GM18861 (cell line): ENCODE results near the gene MMP24OS.
"Not testable (repeated sequence)": the region's sequence is repeated elsewhere in the genome, so short reads cannot be mapped to it uniquely, and the experiment has no call there.

Experiments used
- ATAC-seq: cut with Tn5 transposase; IDR thresholded peaks from one replicate; pipeline ENCODE4 v1.9.1; 2021; ENCODE audit not compliant: unreplicated experiment

Gene MMP24OS

DNA sequence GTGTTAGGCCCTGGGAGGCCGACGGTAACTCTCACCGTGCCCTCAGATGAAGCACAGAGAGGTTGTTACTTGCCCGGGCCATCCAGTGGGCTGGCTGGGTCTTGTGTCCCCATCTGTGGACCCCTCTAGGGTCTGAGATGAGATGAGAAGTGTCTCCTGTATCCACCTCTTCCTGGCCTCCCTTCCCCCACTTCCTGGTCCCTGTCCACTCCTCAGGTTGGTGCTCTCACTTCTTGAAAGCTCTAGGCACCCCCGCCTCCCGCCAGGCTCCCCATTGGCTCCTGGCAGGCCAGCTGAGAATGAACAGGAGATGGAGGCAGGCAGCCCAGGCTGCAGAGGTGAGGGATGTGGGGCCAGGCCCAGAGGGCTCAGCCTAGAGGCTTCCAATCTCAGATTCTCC is 1.5 kb downstream of the MMP24OS start:
- no peak for ATAC-seq

DNA sequence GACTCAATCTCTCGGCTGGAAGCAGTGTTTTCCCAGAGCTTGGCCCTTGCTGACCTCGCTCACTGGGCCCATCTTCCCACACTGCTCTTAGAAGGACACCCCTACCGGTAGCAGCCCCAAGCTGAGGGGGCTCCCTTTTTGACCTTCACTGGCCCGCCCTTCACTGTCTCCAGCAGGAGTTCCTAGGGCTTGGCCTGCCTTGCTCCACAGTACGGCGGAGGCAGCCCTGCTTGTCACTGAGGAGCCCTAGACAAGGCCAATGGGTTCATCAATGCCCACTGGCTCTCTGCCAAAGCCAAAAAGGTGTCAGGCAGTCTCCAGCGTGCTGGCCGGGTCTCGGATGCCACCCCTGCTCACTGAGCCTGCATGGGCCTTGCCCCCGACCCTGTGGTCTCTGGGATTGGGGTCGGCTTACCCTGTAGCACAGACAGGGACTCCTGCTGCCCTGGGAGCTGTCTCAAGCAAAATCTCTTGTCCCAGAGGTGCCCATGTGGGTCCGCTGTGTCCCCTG is 2.1 kb downstream of the MMP24OS start:
- ATAC-seq = no peak

DNA sequence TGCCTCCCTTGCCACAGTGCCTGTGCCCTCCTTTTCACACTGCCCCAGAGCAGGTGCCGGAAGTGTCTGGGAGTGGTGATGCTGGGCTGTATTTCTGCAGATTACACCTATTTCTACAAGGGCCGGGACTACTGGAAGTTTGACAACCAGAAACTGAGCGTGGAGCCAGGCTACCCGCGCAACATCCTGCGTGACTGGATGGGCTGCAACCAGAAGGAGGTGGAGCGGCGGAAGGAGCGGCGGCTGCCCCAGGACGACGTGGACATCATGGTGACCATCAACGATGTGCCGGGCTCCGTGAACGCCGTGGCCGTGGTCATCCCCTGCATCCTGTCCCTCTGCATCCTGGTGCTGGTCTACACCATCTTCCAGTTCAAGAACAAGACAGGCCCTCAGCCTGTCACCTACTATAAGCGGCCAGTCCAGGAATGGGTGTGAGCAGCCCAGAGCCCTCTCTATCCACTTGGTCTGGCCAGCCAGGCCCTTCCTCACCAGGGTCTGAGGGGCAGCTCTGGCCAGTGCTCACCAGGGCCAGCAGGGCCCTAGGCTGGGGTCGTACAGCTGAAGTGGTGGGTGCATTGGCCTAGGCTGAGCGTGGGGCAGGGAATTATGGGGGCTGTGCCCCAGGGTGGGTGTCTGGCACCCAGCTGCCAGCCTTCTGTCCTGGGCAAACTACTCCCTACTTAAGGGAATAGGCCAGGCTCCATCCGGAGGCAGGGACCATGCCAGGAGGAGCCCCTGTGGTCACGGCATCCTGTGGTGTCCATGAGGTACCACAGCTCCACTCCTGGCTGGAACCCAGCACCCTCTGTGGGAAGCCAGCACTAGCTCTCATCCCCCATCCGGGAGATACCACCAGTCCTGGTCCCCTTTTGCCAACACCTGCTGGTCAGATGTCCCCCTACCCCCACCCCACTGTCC is 3.5 kb downstream of the MMP24OS start:
- ATAC-seq = no peak

DNA sequence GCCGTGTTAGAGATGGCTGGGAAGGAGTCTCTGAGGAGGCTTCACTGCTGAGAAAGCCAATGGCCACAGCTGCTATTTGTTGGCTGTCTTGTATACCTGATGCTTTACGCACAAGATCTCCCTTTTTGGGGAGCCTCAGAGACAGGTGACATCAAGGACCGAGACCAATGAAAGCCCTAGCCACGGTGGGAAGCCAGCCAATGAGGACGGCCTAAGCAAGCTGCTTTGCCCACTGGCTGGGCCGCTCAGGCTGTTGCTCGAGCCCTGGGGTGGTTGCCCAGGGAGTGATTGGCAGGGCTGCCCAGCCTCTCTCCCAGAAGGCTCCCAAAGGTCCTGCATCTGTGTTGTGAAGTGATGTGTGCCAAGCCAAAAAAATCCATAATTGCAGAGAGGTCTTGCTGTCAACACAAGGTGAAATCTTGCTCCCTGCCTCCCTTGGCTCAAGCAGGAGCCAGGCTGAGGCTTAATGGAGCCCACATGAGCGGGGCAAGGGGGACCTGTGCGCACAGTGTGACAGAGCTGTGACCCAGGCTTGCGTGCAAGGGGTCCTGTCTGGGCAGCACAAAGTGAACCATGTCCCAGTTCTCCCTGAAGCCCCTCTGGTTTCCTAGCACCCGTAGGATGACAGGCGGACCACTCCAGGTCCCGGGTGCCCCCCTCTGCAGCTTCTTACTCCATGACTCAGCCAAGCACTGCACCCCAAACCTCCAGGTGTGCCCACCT is 4.3 kb downstream of the MMP24OS start:
- no peak for ATAC-seq

DNA sequence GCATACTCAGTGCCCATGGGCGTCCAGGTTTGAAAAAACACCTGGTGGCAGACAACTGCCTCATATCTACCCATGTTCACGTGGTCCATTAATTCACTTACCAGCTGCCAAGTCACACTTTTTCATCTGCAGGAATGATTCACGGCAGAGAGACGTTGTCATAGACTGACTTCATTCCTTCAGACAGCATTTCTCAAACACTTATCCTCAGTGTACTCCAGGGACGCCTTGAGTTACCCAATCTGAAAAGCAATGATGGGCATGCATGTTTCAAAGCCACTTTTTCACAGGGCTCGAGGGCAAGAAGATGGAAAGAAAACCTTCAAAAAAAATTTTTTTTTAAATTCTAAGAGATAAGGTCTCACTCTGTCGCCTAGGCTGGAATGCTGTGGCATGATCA is 6.0 kb downstream of the MMP24OS start:
- no peak for ATAC-seq

DNA sequence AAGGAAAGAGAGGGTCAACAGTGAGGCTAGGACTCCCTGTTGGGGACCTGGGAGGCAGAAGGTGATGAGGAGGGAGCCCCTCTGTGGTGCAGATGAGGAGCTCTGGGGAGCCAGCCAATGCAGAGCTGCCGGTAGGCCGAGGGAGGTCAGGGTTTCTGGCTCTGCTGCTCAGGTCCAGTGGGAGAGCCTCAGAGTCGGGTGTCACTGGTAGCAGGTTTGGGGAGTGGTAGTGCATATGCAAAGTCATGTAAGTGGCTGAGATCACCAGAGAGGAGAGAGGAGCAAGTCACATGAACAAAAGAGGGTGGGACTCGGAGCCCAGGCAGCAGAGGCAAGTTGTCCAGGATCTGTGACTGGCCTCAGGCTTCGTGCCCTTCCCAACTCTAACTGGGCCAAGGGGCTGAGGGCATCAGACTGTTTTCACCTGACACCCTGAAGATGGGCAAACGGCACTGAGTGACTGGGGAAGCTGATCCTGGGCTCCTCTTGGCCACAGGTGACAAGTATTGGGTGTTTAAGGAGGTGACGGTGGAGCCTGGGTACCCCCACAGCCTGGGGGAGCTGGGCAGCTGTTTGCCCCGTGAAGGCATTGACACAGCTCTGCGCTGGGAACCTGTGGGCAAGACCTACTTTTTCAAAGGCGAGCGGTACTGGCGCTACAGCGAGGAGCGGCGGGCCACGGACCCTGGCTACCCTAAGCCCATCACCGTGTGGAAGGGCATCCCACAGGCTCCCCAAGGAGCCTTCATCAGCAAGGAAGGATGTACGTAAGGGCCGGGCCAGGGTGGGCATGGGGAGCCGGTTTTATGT is 6.6 kb downstream of the MMP24OS start:
- no peak for ATAC-seq

DNA sequence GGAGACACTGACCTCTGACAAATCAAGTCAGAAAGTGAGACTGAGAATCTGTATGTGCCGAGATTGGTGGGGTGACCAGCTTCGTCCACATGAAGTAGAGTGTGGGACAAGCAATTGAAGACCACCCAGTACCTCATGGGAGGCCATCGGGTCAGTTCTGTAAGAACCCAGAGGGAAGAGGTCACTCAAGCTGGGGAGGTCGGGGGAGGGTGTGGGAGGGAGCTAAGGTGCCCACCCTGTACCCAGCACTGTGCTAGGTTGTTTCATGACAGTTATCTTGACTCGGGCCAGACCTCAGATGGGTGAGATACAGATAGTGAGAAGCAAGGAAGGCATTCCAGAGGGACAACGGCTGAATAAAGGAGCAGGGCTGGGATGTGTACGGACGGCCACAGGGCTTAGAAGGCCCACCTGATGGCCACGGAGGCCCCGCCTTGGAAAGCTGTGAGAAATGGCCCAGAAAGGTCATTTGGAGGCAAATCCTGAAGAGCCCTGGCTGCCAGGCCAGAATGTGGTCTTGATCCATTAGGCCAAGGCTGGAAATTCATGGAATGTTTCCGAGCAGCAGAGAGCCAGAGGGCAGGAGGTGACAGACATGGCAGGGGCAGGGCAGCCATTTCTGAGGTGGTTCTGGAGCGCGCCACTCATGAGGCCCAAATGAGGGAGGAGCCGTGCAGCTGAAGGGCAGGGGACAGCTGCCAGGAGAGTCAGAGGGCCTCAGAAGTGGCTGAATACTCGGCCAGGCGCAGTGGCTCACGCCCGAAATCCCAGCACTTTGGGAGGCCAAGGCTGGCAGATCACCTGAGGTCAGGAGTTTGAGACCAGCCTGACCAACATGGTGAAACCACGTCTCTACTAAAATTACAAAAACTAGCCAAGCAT is 7.7 kb downstream of the MMP24OS start:
- ATAC-seq = no peak

DNA sequence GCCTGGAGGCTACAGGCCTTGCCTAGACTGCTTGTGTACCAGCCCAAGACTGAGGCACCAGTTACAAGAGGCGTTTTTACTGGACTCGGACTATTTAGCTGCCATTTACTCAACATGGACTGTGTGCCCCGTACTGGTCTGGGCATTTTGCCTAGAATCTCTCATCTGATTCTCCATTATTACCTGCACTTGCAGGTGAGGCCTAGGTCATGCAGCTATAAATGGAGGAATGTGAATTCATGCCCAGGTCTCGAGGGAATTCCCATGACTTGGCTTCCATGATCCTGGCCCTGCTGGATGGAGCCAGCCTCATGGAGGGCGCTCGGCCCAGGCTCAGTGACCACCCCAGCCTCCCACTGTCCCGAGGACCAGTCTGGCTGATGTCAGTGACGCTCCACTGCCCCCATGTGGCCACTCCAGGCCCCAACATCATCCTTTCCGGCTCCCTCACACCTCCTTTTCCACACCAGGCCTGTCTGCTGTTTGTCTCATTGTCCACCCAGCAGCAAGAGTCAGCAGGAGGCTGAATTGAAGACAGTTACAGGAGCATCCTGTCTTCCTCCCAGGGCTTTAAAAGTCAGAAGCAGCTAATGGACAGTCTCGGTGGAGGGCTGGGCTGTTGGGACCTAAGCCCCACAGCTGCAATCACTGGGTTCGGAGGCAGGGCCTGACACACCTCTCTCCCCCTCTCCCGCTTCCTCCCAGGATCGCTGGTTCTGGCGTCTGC is 8.7 kb downstream of the MMP24OS start:
- no peak for ATAC-seq

DNA sequence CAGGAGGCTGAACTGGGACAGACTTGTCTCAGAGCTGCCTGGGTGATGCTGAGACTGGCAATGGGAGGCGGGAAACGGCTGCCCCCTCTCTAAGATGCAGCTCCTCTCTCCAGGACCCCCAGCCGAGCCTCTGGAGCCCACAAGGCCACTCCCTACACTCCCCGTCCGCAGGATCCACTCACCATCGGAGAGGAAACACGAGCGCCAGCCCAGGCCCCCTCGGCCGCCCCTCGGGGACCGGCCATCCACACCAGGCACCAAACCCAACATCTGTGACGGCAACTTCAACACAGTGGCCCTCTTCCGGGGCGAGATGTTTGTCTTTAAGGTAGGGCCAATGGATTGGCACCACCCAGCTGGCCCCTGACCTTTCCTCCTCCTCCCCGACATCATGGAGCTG is 10.8 kb downstream of the MMP24OS start:
- ATAC-seq = no peak

DNA sequence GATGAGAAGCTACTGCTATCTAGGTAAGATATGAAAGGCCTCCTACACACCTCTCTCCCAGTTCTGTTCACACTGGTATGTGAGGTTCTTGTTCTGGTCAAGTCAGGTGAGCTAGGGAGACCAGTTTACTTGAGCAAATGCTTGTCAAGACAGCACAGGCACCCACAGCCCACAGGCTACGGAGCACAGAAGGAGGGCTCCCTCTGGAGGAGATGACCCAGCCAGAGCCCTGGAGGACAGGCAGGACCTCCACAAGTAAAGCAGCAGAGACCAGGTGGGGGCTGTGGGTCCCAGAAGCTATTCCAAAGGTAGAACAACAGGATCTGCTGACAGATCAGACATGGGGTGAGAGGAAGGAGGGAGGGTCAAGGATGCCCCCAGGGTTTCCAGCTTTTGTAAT is 13.2 kb downstream of the MMP24OS start:
- no peak for ATAC-seq

DNA sequence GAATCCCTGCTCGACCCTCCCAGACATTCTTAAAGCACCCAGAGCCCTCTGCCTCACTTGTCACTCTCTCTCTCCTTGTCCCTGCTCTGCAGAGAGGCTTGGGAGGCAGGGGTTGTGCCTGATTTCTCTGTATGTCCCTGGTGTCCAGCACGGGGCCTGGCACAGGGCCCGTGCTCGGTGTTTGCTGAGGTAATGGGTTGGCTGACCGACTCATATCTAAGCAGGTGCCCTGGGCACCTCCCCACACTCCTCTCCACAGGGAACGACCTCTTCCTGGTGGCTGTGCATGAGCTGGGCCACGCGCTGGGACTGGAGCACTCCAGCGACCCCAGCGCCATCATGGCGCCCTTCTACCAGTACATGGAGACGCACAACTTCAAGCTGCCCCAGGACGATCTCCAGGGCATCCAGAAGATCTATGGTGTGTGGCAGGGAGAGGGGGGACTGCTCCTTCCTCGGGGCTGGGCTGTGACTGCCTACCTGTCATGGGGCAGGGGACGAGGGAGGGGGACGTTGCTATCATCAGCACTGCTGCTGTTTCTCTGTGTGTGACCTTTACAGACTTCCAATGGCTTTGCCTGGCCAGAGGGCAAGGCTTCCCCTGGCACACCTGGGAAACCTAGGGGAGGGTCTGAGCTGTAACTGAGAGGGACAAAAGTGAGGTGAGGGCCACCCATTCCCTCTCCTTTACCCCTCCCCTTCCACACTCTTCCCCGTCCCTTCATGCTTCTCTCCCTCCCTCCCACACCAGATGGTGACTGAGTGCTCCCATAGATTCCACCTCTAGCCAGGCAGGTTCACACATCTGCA is 14.2 kb downstream of the MMP24OS start:
- ATAC-seq = no peak

DNA sequence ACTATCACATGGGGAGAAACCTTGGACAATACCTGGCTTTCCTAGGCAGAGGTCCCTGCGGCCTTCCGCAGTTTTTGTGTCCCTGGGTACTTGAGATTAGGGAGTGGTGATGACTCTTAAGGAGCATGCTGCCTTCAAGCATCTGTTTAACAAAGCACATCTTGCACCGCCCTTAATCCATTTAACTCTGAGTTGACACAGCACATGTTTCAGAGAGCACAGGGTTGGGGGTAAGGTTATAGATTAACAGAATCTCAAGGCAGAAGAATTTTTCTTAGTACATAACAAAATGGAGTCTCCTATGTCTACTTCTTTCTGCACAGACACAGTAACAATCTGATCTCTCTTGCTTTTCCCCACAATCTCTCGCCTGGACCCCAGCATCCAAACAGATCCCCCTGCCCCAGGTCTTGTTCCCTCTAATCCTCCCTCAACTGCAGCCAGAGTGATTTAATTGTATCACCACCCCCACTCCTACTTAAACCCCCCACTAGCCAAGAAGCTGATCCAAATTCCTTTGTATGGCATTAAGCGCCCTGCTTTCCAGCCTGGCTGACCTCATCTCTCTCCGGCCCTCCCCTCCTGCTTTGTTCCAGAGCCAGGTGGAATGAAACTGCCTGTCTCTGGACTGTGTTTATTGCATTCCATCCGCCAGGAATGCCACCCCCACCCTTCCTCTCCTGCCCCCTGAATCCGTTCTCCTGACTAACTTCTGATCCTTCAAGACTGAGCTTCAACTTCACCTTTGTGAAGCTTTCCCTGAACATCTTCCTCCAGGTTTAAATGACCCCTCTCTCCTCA is 15.0 kb downstream of the MMP24OS start:
- not testable (repeated sequence) for ATAC-seq

DNA sequence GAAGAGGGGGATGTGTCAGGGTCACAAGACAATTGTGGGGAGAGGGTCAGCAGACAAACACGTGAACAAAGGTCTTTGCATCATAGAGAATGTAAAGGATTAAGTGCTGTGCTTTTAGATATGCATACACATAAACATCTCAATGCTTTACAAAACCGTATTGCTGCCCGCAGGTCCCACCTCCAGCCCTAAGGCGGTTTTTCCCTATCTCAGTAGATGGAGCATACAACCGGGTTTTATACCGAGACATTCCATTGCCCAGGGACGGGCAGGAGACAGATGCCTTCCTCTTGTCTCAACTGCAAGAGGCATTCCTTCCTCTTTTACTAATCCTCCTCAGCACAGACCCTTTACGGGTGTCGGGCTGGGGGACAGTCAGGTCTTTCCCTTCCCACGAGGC is 15.6 kb downstream of the MMP24OS start:
- ATAC-seq = not testable (repeated sequence)

DNA sequence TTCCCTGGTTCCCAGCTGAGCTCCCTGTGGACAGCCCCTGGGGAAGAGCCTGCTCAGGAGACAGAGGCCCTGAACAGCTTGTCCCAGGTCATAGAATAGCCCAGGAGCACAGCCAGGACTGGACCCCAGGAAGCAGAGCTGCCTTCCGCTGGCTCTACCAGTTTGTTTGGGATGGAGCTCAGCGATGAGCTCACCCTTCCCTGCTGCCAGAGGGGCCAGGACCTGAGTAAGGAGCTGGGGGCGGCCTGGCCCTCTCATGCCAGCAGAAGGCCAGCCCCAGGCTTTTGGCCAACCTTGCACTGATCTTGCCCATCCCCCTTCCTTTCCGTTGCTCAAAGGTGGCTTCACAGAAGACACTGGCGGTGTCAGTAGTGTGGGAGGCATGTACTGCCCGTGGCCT is 17.5 kb downstream of the MMP24OS start:
- no peak for ATAC-seq

DNA sequence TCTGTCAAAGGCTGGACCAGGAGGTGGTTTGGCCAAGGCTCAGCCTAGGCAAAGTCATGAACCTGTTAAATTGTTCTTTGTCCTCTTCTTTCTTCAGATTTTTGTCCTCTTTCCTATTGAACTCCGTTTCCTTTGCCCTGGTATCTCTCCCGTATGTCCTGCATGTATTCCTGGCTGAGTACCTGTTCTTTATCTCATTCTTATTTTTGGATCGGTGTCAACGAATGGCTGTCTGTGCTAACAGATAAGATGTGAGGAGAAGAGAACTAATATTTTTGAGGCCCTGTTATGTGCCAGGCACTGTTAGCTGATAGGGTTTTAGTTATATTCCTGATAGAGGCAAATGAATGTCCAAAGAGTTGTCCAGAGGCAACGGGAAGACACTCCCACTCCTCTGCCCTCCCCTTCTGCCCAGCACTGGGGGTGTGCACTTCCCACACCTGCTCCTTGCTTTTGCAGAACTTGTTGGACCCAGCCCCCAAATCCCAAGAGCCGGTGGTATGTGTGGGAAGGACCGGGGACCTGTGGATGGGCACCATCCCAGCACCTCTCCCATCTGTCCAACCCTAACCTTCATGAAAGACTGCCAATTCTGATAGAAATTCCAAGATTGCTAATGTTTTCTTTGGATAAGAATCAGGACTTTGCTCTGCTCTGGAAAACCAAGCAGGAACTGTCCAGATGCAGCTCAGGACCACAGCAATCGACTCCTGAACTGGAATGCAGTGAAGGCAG is 20.6 kb downstream of the MMP24OS start:
- no peak for ATAC-seq

DNA sequence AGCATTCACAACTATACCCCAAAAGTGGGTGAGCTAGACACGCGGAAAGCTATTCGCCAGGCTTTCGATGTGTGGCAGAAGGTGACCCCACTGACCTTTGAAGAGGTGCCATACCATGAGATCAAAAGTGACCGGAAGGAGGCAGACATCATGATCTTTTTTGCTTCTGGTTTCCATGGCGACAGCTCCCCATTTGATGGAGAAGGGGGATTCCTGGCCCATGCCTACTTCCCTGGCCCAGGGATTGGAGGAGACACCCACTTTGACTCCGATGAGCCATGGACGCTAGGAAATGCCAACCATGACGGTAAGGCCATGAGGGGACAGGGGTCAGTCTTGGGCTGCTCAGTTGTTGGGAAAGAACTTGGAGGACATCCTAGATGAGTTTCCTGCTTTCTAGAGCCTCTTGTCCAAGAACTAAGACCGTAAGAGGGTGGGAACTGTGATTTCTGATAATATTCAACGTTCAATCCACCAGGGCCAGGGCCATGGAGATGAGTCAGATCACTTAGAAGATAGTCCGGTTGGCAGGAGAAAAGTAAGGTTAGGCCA is 23.4 kb downstream of the MMP24OS start:
- no peak for ATAC-seq

DNA sequence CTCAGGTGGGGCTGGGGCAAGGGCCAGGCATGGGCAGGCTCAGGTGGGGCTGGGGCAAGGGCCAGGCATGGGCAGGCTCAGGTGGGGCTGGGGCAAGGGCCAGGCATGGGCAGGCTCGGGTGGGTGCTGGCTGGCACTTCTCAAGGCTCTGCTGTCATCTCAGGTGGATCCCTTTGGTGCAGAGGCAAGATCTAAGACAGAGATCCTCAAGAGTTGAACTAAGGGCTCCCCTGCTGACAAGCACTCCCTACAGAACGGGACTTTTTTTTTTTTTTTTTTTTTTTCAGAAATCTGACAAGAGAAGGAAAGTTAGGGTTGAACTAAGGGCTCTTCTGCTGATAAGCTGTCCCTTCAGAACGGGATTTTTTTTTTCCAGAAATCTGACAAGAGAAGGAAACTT is 24.9 kb downstream of the MMP24OS start:
- no peak for ATAC-seq
